Measurements from ENCODE around the gene RIC3.

GRCh38 chr11:8067567-8067928 lies 101.3 kb downstream of the RIC3 start:
- TF ChIP-seq CTCF (IDR thresholded peaks at IDR 0.05; ENCODE audit: low read depth, low read length, poor library complexity, severe bottlenecking) (no peak), EZH2phosphoT487 (IDR thresholded peaks at IDR 0.05; ENCODE audit: borderline replicate concordance, low read length) (no peak)

All from DOHH2 (cell line).